ENCODE measurements around the gene TMEM151A. TPM values are rescaled to one million over a fixed set of nuclear protein-coding genes. Genes with fewer than 3 reads are reported as not detected.
"Not testable (repeated sequence)": the region's sequence is repeated elsewhere in the genome, so short reads cannot be mapped to it uniquely, and the experiment has no call there.

The TMEM151A gene
- total RNA-seq, 2 donors from 2014 or later, result not detected

DNA sequence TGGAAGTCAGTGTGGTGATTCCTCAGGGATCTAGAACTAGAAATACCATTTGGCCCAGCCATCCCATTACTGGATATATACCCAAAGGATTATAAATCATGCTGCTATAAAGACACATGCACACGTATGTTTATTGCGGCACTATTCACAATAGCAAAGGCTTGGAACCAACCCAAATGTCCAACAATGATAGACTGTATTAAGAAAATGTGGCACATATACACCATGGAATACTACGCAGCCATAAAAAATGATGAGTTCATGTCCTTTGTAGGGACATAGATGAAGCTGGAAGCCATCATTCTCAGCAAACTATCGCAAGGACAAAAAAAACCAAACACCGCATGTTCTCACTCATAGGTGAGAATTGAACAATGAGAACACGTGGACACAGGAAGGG, 29.1 kb downstream of the TMEM151A start:
- peaks cover 22 to 24% of the 10 kb centered on the region in 2 donors for H3K27me3 Mint-ChIP-seq
- not testable (repeated sequence) for H3K36me3 Mint-ChIP-seq; H3K9me3 Mint-ChIP-seq; H3K27ac Mint-ChIP-seq; H3K4me3 Mint-ChIP-seq; DNase-seq (ENCODE audit: low spot score); ATAC-seq
- H3K4me1 Mint-ChIP-seq (ENCODE audit: low read depth in 2 of 2), result peaks cover 11 to 21% of the 10 kb centered on the region in 2 donors

DNA sequence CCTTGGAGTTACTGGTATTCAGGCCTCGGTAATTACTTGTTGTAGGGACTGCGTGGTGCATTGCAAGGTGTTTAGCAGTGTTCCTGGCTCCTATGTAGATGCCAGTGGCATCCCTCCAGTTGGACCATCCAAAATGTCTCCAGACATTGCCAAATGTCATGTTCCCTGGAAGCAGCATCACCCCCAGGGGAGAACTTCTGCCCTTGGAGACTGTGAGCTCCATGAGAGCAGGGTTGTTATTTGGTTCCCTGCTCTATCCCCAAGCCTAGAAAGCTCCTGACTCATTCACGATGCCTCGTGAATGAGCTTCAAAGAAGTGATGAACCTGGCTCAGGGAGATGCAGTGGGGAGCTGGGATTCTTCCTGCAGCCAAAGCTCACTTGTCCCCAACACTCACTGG, 29.9 kb downstream of the TMEM151A start:
- peaks cover 16 to 24% of the 10 kb centered on the region in 2 donors for H3K4me1 Mint-ChIP-seq (ENCODE audit: low read depth in 2 of 2)
- ATAC-seq (no peak), DNase-seq (ENCODE audit: low spot score) (no peak)
- no peaks in the 10 kb centered on the region for H3K36me3 Mint-ChIP-seq
- peaks cover 19 to 22% of the 10 kb centered on the region in 2 donors for H3K27me3 Mint-ChIP-seq
- no peaks in the 10 kb centered on the region for H3K9me3 Mint-ChIP-seq
- no peak overlapping the region for H3K27ac Mint-ChIP-seq
- no peak overlapping the region for H3K4me3 Mint-ChIP-seq

DNA sequence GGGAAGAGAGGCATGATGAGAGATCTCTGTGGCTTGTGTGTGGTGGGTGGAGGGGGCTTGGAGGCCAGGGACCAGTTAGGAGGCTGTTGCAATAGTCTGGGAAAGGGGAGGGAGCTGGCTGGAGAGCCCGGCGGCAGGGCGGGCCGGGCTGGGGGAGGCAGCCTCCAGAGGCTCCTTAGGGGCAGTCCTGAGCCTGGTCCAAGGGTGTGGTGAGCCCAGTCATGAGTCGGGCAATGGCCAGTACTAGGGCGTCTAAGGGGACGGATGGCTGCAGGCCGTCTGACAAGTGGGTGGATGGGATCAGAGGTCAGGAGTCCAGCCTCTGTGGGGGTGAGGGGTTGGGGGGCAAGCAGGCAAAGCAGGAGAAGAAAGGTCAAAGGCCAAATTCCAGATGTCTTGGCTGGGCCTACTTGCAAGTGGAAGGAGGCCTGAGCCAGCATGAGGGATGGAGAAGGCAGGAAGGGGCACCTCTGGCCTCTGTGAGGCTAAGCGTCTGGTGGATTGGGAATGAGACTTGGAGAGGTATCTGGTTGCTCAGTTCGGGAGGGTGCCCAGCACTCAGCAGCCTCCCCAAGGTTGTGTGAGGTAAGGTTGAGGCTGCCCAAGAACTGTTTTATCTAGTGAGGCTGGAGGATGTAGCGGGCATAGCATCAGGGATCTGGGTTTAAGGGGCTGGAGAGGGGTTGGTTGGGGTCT, 31.2 kb downstream of the TMEM151A start:
- H3K36me3 Mint-ChIP-seq, result no peaks in the 10 kb centered on the region
- no peaks in the 10 kb centered on the region for H3K9me3 Mint-ChIP-seq
- peaks cover 19 to 22% of the 10 kb centered on the region in 2 donors for H3K27me3 Mint-ChIP-seq
- no peak for ATAC-seq
- H3K4me1 Mint-ChIP-seq (ENCODE audit: low read depth in 2 of 2), result peaks cover 25 to 27% of the 10 kb centered on the region in 2 donors
- DNase-seq (ENCODE audit: low spot score), result peak; percentile 23
- H3K4me3 Mint-ChIP-seq, result no peak overlapping the region
- H3K27ac Mint-ChIP-seq, result peak overlapping the region in 1 of 2 donors; percentile 15

DNA sequence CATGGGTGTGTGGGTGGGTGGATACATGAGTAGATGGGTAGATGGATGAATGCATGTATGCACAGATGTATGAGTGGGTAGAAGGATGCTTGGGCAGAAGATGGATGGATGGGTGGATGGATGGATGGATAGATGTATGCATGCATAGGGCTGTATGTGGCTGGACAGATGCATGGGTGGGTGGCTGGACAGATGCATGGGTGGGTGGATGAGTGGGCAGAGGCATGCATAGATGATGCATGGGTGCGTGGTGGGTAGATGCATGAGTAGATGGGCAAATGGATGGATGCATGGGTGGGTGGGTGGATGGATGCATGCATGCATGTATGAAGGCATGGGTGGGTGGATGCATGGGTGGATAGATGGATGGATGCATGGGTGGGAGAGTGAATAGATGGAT, 32.0 kb downstream of the TMEM151A start:
- peak; percentile 49 for DNase-seq (ENCODE audit: low spot score)
- peaks cover 16 to 19% of the 10 kb centered on the region in 2 donors for H3K27me3 Mint-ChIP-seq
- ATAC-seq, result no peak
- no peak overlapping the region for H3K4me3 Mint-ChIP-seq
- H3K27ac Mint-ChIP-seq, result peak overlapping the region in 1 of 2 donors; percentile 15
- H3K4me1 Mint-ChIP-seq (ENCODE audit: low read depth in 2 of 2), result peaks cover 29 to 30% of the 10 kb centered on the region in 2 donors
- H3K9me3 Mint-ChIP-seq, result no peaks in the 10 kb centered on the region
- no peaks in the 10 kb centered on the region for H3K36me3 Mint-ChIP-seq

DNA sequence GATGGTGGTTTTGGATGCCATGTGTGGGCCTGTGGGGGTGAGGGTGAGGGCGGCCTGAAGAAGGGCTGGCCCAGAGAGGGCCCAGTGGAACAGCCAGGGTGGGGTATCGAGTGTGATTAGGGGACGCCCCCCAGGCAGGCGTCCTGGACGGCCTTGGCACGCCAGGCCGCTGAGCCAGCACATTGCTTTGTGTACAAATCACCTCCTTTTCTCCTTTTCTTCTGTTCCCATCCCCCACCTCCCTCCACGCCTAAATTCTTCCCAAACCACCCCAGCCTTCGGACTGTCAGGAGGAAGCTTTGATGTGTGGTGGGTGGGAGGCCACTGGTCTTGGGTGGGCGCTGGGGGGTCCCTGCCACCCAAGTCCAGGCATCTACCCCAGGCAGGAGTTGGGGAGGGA, 33.0 kb downstream of the TMEM151A start:
- peaks cover 7 to 12% of the 10 kb centered on the region in 2 donors for H3K27me3 Mint-ChIP-seq
- ATAC-seq (no peak), DNase-seq (ENCODE audit: low spot score) (no peak)
- H3K27ac Mint-ChIP-seq, result no peak overlapping the region
- no peaks in the 10 kb centered on the region for H3K36me3 Mint-ChIP-seq
- no peaks in the 10 kb centered on the region for H3K9me3 Mint-ChIP-seq
- peaks cover 25 to 27% of the 10 kb centered on the region in 2 donors for H3K4me1 Mint-ChIP-seq (ENCODE audit: low read depth in 2 of 2)
- H3K4me3 Mint-ChIP-seq, result no peak overlapping the region

DNA sequence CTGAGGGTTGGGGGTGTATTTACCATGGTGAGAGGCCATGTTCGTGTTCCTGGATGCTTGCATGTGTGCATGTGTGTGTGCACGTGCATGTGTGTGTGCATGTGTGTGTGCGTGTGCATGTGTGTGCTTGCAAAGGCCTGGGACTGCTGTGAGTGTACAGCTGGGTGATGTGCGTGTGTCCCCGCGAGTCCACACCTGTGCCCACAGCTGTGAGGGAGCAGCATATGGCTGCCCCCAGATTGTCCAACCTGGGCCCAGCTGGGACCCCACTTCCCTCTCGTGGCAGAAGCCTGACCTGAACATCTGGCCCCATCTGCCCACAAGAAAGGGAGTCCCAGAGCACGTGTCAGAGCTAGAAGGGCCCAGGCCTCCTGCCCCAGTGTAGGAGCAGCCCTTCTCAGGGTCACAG, 33.6 kb downstream of the TMEM151A start:
- peaks cover 25 to 27% of the 10 kb centered on the region in 2 donors for H3K4me1 Mint-ChIP-seq (ENCODE audit: low read depth in 2 of 2)
- DNase-seq (ENCODE audit: low spot score), result no peak
- ATAC-seq, result no peak
- peak overlapping the region in 1 of 2 donors; percentile 25 for H3K27ac Mint-ChIP-seq
- no peak overlapping the region for H3K4me3 Mint-ChIP-seq
- no peaks in the 10 kb centered on the region for H3K9me3 Mint-ChIP-seq
- H3K27me3 Mint-ChIP-seq, result peaks cover 7 to 8% of the 10 kb centered on the region in 2 donors
- H3K36me3 Mint-ChIP-seq, result no peaks in the 10 kb centered on the region

DNA sequence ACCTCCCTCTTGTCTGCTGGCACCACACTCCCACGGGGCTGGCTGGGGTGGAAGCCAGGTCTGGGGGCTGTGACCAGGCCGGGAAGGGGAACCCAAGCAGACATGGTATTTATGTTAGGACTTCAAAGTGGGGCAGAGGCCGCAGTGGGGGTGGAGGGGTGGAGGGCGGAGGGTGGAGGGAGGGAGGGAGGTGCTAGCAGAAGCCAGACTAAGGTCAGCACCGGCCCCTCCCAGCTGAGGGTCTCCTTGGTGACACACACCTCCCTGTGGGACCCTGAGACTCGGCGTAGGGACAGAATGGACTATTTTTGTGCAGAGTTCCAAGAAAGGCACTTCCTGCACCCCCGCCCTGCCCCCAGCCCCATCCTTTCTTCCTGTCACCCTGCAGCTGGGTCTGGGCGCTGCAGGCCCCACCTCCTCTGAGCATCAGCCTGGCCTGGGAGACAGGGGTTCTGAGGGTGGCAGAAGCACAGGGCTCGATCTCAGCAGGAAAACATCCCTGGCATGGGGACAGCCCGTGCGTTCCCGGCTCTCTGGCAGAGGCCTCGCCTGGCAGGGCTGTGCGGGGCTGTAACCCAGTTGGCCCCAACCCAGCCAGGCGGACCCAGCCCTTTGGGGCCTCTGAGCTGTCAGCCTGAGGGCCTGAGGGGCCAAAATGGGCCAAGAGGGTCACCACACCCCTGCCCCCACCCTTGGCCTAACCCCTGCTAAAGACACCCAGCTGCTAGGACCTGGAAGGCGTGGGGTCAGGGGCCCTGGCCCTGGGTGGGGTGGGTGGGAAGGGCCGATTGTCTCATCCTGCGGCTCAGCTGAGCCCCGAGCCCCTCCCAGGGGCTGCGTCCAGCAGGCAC, 34.8 kb downstream of the TMEM151A start:
- no peak overlapping the region for H3K4me3 Mint-ChIP-seq
- peak; percentile 42 for DNase-seq (ENCODE audit: low spot score)
- H3K27me3 Mint-ChIP-seq, result peaks cover 7% of the 10 kb centered on the region in 2 donors
- H3K4me1 Mint-ChIP-seq (ENCODE audit: low read depth in 2 of 2), result peaks cover 25 to 27% of the 10 kb centered on the region in 2 donors
- peak overlapping the region in 1 of 2 donors; percentile 25 for H3K27ac Mint-ChIP-seq
- no peaks in the 10 kb centered on the region for H3K9me3 Mint-ChIP-seq
- no peak for ATAC-seq
- no peaks in the 10 kb centered on the region for H3K36me3 Mint-ChIP-seq

DNA sequence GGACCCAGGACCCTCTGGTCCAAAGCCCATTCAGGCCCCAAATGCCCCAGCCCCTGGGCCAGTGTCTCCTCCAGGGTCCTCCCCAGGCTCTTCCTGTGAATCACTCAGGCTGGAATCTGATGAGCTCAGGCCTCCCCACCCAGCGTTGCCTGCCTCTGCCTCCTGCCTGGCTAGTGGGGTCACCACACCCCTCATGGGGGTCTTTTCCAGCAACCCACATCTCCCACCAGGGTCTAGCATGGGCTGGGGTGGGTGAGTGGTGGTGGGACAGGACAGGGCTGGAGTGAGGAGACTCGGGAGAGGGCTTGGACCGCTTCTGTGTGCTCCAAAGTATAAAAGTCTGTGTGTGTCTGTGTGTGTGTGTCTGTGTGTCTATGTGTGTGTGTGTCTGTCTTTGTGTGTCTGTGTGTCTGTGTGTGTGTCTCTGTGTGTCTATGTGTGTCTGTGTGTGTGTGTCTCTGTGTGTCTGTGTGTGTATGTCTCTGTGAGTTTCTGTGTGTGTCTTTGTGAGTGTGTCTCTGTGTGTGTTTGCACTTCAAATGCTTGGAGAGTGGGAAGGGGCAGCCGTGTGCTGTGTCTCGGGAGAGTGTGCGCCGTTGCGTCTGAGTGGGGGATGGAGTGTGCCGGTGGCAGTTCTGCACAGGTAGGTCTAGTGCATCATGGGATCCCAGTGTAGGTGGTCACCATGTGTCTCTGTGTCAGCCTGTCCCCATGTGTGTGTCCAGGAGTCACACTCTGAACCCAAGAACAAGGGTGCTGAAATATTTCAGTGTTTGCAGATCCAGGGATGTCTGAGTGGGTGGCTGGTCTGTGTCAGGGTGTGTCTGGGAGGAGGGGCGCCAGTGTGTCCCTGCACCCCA, 35.7 kb downstream of the TMEM151A start:
- ATAC-seq (peak in 1 of 2 donors; percentile 3), DNase-seq (ENCODE audit: low spot score) (peak; percentile 59)
- Mint-ChIP-seq H3K4me1 (ENCODE audit: low read depth in 2 of 2) (peaks cover 25 to 26% of the 10 kb centered on the region in 2 donors), H3K9me3 (no peaks in the 10 kb centered on the region), H3K27ac (peak overlapping the region in 1 of 2 donors; percentile 42), H3K27me3 (peaks cover 4 to 7% of the 10 kb centered on the region in 2 donors), H3K36me3 (no peaks in the 10 kb centered on the region), H3K4me3 (peak overlapping the region; percentile 21)

DNA sequence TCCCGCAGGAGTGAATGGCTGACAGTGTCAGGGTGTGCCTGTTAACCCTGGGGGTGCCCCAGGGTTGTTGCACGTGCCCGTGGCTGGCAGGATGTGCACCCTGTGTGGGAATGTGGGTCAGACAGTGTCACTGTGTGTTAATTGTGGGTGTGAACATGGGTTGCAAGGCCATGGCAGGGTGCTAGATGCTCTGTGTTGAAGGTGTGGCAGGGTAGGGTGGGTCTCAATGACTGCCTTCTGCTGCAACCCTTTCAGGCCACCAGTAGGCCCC, 36.3 kb downstream of the TMEM151A start:
- Mint-ChIP-seq H3K27me3 (peaks cover 3 to 7% of the 10 kb centered on the region in 2 donors), H3K4me1 (ENCODE audit: low read depth in 2 of 2) (peaks cover 24 to 25% of the 10 kb centered on the region in 2 donors), H3K36me3 (no peaks in the 10 kb centered on the region), H3K9me3 (no peaks in the 10 kb centered on the region), H3K4me3 (no peak overlapping the region), H3K27ac (peak overlapping the region in 1 of 2 donors; percentile 42)
- peak; percentile 72 to 77 for ATAC-seq
- peak; percentile 62 for DNase-seq (ENCODE audit: low spot score)

DNA sequence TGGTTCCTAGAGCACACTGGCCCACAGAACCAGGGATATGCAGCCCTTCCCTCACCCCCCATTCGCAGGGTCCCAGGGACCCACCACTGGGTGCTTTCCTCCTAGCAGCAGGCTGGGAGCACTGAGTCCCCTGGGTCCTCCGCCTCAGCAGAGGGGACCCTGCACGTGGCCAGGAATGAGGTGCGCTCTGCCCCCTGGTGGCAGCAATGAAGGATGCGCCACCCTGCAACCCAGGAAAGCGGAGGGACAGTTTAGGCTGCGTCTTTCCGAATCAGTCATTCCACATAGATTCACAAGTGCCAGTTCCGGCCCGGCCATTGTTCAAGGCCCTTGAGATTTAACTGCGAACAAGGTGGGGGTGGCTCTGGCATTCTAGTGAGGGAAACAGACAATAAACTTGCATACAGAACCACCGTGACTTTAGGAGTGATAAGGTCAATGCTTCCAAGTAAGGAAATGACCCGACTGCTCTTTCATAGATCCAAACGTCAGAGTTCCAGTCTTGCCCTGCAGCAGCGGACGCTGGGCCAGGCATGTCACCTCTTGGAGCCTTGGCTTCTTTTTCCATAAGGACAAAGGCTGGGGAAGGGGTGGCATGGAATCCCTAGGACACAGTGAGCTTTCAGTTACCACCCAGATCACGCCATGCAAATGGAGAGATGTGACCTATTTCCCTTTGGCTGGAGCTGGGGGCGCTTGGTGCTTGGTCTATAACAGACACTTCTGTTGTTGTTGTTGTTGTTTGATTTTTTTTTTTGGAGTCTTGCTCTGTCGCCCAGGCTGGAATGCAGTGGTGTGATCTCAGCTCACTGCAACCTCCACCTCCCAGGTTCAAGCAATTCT, 36.8 kb downstream of the TMEM151A start:
- DNase-seq (ENCODE audit: low spot score) (peak; percentile 85), ATAC-seq (peak; percentile 83)
- peaks cover 24 to 25% of the 10 kb centered on the region in 2 donors for H3K4me1 Mint-ChIP-seq (ENCODE audit: low read depth in 2 of 2)
- H3K27ac Mint-ChIP-seq, result peak overlapping the region in 1 of 2 donors; percentile 42
- no peaks in the 10 kb centered on the region for H3K9me3 Mint-ChIP-seq
- H3K27me3 Mint-ChIP-seq, result peaks cover 3% of the 10 kb centered on the region in 2 donors
- H3K4me3 Mint-ChIP-seq, result peak overlapping the region; percentile 18
- no peaks in the 10 kb centered on the region for H3K36me3 Mint-ChIP-seq

DNA sequence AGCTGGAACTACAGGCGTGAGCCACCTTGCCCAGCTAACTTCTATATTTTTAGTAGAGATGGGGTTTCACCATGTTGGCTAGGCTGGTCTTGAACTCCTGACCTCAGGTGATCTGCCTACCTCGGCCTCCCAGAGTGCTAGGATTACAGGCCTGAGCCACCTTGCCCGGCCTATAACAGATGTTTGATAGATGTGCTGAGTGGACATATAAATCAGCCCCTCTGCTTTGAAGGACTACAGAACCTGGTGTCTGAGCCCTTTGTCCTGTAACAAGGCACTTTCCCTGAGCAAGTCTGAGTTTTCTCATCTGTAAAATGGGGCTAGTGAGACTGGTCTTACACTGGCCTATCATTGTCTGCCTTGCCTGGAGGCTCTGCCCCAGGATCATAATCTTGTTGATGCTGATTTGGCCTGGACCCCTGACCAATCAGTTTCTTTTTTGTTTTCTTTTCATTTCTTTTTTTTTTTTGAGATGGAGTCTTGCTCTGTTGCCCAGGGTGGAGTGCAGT, 37.5 kb downstream of the TMEM151A start:
- Mint-ChIP-seq H3K4me3 (peak overlapping the region; percentile 18), H3K9me3 (no peaks in the 10 kb centered on the region), H3K4me1 (ENCODE audit: low read depth in 2 of 2) (peaks cover 24 to 25% of the 10 kb centered on the region in 2 donors), H3K27ac (no peak overlapping the region), H3K36me3 (no peaks in the 10 kb centered on the region), H3K27me3 (peaks cover 0 to 4% of the 10 kb centered on the region in 2 donors)
- DNase-seq (ENCODE audit: low spot score) (no peak), ATAC-seq (no peak)

DNA sequence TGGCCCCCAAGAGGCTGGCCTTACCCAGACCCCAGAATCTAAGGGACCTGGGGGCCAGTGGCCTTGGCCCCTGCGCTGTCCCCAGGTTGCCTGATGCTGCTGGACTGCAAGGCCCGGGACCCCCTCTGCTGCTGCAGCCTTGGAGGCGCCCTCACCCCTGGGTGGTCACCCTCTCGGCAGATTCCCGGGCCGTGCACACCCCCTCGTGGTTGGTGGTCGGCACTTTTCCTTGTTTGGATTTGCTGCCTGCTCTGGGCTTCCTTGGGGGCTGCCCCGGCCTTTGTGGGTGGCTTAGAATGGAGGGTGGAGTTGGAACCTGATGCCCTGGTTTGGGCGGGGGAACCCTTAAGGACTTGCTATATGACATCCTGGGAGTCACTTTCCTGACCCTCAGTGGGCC, 39.2 kb downstream of the TMEM151A start:
- H3K9me3 Mint-ChIP-seq, result no peaks in the 10 kb centered on the region
- H3K27ac Mint-ChIP-seq, result no peak overlapping the region
- H3K36me3 Mint-ChIP-seq, result no peaks in the 10 kb centered on the region
- DNase-seq (ENCODE audit: low spot score) (no peak), ATAC-seq (no peak)
- H3K27me3 Mint-ChIP-seq, result peaks cover 0 to 7% of the 10 kb centered on the region in 2 donors
- H3K4me1 Mint-ChIP-seq (ENCODE audit: low read depth in 2 of 2), result peaks cover 21 to 28% of the 10 kb centered on the region in 2 donors
- H3K4me3 Mint-ChIP-seq, result no peak overlapping the region
